Mesothelial cell of epicardium (in vitro differentiated cells): ENCODE results near the gene ANXA11. TPM values are rescaled to one million over a fixed set of nuclear protein-coding genes. Genes with fewer than 3 reads are reported as not detected.

Experiments
- DNase-seq, 2 experiments: peaks; one replicate each; pipeline ENCODE4 v3.0.0; 2021; ENCODE audit warnings: low spot score in 2 of 2; ENCODE audit not compliant: unreplicated experiment in 2 of 2
- H3K27ac Mint-ChIP-seq: 2 replicates; pipeline ENCODE4 v1.8.0; 2021; ENCODE audit warnings: mixed read lengths
- H3K27me3 Mint-ChIP-seq: 2 replicates; pipeline ENCODE4 v1.8.0; 2021; ENCODE audit warnings: low read depth, mixed read lengths
- H3K36me3 Mint-ChIP-seq: 2 replicates; pipeline ENCODE4 v1.8.0; 2021; ENCODE audit warnings: mixed read lengths
- H3K4me1 Mint-ChIP-seq: 2 replicates; pipeline ENCODE4 v1.8.0; 2021; ENCODE audit warnings: mixed read lengths
- H3K4me3 Mint-ChIP-seq: 2 replicates; pipeline ENCODE4 v1.8.0; 2021; ENCODE audit warnings: mild to moderate bottlenecking, moderate library complexity, mixed read lengths
- H3K9me3 Mint-ChIP-seq: 2 replicates; pipeline ENCODE4 v1.8.0; 2021; ENCODE audit warnings: mixed read lengths
- total RNA-seq: library from RNA; stranded (reverse); gene quantifications from 3 replicates; pipeline ENCODE4 v1.2.1, GENCODE V29; 2021
- TF ChIP-seq, protein P1 (sequence below): fragments of 200-600 bp; sonication (generic); IDR thresholded peaks from one replicate; pipeline ENCODE4 v1.5.0; 2021; ENCODE audit warnings: antibody characterized with exemption; ENCODE audit not compliant: unreplicated experiment

The ANXA11 gene
- total RNA-seq, 1 donor from 2014 or later: 226 TPM

GRCh38 chr10:80210259-80210658 lies 4.9 kb upstream of the ANXA11 start:
- H3K9me3 Mint-ChIP-seq: peaks cover 17% of the 10 kb centered on the region
- H3K4me3 Mint-ChIP-seq: no peak overlapping the region
- peak overlapping the region; percentile 59 for H3K27ac Mint-ChIP-seq
- no peaks in the 10 kb centered on the region for H3K27me3 Mint-ChIP-seq
- TF ChIP-seq, protein P1, sequence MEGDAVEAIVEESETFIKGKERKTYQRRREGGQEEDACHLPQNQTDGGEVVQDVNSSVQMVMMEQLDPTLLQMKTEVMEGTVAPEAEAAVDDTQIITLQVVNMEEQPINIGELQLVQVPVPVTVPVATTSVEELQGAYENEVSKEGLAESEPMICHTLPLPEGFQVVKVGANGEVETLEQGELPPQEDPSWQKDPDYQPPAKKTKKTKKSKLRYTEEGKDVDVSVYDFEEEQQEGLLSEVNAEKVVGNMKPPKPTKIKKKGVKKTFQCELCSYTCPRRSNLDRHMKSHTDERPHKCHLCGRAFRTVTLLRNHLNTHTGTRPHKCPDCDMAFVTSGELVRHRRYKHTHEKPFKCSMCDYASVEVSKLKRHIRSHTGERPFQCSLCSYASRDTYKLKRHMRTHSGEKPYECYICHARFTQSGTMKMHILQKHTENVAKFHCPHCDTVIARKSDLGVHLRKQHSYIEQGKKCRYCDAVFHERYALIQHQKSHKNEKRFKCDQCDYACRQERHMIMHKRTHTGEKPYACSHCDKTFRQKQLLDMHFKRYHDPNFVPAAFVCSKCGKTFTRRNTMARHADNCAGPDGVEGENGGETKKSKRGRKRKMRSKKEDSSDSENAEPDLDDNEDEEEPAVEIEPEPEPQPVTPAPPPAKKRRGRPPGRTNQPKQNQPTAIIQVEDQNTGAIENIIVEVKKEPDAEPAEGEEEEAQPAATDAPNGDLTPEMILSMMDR: no peak
- peaks cover 11% of the 10 kb centered on the region for H3K36me3 Mint-ChIP-seq
- DNase-seq: no peak
- peaks cover 53% of the 10 kb centered on the region for H3K4me1 Mint-ChIP-seq

GRCh38 chr10:80207768-80208370 lies 2.5 kb upstream of the ANXA11 start:
- no peaks in the 10 kb centered on the region for H3K27me3 Mint-ChIP-seq
- H3K36me3 Mint-ChIP-seq: peaks cover 3% of the 10 kb centered on the region
- H3K4me1 Mint-ChIP-seq: peaks cover 70% of the 10 kb centered on the region
- no peak for DNase-seq
- H3K27ac Mint-ChIP-seq: peak overlapping the region; percentile 99
- TF ChIP-seq, protein P1: no peak
- peaks cover 3% of the 10 kb centered on the region for H3K9me3 Mint-ChIP-seq
- H3K4me3 Mint-ChIP-seq: peak overlapping the region; percentile 70

DNA sequence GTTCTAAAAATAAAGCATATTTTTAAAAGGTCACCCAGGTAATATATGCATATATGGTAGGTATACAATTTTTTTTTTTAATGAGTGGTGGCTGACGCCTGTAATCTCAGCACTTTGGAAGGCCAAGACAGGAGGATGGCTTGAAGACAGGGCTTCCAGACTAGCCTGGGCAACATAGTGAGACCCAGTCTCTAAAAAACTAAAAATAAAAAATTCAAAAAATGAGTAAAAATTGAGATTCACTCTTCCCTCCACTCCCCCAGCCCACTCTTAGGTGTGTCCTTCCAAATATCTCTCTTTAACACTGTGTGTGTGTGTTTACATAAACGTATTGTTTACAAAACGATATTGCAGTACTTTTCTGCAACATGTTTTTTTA lies 929 bp upstream of the ANXA11 start:
- Mint-ChIP-seq H3K27me3 (no peaks in the 10 kb centered on the region), H3K4me3 (peak overlapping the region; percentile 70), H3K9me3 (no peaks in the 10 kb centered on the region), H3K27ac (peak overlapping the region; percentile 99), H3K36me3 (no peaks in the 10 kb centered on the region), H3K4me1 (peaks cover 77% of the 10 kb centered on the region)
- DNase-seq: no peak
- TF ChIP-seq, protein P1: no peak

- Mint-ChIP-seq H3K9me3 (no peaks in the 10 kb centered on the region), H3K27ac (peak overlapping the region; percentile 100), H3K36me3 (no peaks in the 10 kb centered on the region), H3K27me3 (no peaks in the 10 kb centered on the region), H3K4me1 (peaks cover 80% of the 10 kb centered on the region), H3K4me3 (peak overlapping the region; percentile 93)
- peak in 1 of 2 experiments; percentile 61 for DNase-seq
- TF ChIP-seq, protein P1: no peak
These were observed 460 bp downstream of the ANXA11 start for GRCh38 chr10:80204677-80205476.

DNA sequence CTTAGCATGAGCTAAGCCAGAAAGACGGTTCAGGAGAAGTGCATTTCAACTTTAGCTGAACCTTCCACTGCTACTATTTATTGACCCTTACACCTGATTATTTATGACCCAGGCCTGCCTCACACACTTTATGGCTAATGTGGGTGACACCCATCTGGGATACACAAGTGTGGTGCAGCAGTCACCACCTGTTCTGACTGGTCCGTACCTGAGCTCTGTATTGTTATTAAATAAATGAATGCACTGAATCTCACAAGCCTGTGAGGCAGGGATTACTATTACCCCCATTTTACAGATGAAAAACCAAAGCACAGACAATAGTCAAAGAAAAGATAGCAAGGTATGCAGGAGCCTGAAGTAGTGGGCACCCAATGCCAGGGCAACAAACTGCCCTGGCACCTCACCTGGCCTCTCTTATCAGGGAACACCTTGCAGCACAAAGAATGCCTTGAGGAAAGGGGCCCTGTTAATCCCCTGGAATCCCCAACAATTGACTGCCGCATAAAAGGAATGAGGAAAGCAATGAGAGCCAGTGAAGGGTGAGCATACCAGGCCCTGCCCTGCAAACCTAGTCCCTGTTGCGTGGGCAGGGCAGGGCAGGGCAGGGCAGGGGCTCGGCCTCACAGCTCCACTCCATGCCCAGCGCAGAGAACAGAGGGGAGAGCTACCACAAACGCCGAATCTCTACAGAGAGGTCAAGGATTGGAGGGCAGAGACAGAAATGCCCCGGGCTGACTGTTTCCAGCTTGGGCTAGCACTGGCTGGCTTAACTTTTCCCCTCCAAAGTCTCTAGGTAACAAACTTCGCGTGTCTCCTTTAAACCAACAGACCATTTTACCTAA lies 1.3 kb downstream of the ANXA11 start:
- Mint-ChIP-seq H3K9me3 (no peaks in the 10 kb centered on the region), H3K27ac (peak overlapping the region; percentile 100), H3K27me3 (no peaks in the 10 kb centered on the region), H3K36me3 (no peaks in the 10 kb centered on the region), H3K4me1 (peaks cover 79% of the 10 kb centered on the region), H3K4me3 (peak overlapping the region; percentile 93)
- no peak for DNase-seq
- TF ChIP-seq, protein P1: no peak
